ENCODE results near the gene EFHC1.
A peak's percentile ranks its signal among the peaks of the same experiment; 100 is the strongest.

The EFHC1 gene

DNA sequence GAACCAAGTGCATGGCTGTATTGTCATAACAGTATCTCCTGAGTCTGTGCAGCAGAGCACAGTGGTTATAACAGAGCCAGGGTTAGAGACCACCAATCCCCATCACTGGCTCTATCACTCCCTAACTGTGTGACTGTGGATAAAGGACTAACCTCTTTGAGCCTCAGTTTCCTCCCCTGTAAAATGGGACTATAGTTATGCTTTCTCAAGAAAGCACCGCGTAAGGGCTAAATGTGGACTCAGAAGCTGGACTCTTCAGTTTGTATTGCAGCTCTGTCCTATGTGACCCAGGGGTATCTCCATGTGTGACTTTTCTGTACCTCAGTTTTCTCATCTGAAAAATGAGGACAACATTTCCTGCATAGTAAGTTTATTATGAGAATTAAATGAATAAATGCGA lies 96.8 kb downstream of the EFHC1 start:
- TF ChIP-seq, protein P1, sequence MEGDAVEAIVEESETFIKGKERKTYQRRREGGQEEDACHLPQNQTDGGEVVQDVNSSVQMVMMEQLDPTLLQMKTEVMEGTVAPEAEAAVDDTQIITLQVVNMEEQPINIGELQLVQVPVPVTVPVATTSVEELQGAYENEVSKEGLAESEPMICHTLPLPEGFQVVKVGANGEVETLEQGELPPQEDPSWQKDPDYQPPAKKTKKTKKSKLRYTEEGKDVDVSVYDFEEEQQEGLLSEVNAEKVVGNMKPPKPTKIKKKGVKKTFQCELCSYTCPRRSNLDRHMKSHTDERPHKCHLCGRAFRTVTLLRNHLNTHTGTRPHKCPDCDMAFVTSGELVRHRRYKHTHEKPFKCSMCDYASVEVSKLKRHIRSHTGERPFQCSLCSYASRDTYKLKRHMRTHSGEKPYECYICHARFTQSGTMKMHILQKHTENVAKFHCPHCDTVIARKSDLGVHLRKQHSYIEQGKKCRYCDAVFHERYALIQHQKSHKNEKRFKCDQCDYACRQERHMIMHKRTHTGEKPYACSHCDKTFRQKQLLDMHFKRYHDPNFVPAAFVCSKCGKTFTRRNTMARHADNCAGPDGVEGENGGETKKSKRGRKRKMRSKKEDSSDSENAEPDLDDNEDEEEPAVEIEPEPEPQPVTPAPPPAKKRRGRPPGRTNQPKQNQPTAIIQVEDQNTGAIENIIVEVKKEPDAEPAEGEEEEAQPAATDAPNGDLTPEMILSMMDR (conservative IDR thresholded peaks at IDR 0.05; ENCODE audit: low read depth, low read length): no peak
- H3K4me3 ChIP-seq (ENCODE audit: low read length): no peak overlapping the region
- DNase-seq (ENCODE audit: low read depth): no peak

DNA sequence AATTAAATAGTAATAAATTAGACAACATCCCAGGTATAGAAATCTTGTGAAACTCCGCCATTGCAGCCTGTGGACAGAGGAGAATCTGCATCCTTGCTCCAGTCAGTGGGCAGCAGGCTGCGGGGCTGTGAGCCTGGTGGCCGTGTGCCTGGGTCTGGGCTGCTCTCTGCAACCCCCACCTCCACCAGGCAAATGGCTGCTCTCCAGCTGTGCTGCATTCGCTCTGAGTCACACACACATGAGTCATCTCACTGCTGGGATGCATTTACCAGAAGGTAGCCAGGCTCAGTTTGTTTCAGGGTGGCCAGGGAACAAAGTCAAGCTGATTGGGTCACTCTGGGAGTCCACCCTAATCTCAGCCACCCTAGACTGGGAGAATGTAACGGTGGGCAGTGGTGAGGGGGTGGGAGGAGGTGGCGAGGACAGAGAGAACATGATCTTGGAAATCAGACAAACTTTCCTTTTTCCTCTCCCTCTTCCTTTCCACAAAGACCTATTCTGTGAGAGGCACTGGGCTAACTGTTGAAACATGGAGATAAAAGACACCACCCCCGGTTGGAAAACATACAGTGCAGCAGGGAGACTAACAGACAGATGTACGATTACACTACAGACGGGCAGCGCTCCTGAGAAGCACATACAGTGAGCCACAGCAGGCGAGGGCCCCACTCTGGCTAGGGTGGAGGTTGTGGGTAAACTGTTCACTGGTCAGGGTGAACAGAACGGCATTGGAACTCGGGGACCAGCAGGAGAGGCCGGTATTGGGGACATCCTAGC lies 97.5 kb downstream of the EFHC1 start:
- H3K4me3 ChIP-seq (ENCODE audit: low read length): no peak overlapping the region
- DNase-seq (ENCODE audit: low read depth): peak; percentile 93
- TF ChIP-seq, protein P1 (conservative IDR thresholded peaks at IDR 0.05; ENCODE audit: low read depth, low read length): no peak

DNA sequence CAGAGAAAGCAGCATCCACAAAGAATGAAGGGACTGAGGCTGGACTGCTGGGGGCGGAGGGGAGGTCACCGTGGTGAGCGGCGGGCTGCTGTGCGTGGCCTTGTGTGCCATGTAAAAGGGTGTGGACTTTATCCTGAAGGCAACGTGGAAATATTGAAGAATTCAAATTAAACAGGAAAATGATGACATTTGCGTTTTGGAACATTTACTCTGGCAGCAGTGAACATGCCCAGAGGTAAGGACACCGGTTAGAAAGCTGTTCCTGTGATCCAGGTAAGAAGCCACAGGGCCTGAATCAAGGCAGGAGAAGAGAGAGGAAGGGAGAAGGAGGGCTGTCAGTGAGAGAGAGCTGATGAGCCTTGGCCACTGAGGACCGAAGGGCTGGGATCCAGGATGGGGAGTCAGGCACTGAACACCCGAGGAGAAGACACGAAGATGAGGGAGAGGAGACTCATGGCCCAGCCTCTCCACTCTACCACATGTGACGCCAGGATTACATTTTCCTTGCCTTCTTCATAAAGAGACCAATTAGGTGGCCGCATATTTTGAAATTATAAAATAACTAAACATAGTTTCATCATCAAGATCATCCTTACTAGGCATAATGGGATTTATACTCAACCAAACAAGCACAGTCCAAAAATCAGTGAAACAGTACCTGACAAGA lies 98.3 kb downstream of the EFHC1 start:
- H3K4me3 ChIP-seq (ENCODE audit: low read length): no peak overlapping the region
- DNase-seq (ENCODE audit: low read depth): no peak
- TF ChIP-seq, protein P1 (conservative IDR thresholded peaks at IDR 0.05; ENCODE audit: low read depth, low read length): no peak

DNA sequence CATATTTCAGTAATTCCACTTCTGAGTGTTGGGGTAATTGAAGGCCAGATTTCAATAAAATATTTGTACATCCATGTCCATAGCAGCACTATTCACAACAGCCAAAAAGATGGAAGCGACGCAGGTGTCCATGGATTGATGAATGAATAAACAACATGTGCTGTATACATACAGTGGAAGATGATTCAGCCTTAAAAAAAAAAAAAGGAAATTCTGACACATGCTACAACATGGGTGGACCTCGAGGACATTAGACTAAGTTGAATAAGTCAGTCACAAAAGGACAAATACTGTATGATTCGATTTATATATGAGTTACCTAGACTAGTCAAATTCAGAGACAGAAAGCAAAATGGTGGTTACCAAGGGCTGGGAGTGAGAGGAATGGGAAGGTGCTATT lies 99.5 kb downstream of the EFHC1 start:
- TF ChIP-seq, protein P1 (conservative IDR thresholded peaks at IDR 0.05; ENCODE audit: low read depth, low read length): no peak
- DNase-seq (ENCODE audit: low read depth): no peak
- H3K4me3 ChIP-seq (ENCODE audit: low read length): no peak overlapping the region

DNA sequence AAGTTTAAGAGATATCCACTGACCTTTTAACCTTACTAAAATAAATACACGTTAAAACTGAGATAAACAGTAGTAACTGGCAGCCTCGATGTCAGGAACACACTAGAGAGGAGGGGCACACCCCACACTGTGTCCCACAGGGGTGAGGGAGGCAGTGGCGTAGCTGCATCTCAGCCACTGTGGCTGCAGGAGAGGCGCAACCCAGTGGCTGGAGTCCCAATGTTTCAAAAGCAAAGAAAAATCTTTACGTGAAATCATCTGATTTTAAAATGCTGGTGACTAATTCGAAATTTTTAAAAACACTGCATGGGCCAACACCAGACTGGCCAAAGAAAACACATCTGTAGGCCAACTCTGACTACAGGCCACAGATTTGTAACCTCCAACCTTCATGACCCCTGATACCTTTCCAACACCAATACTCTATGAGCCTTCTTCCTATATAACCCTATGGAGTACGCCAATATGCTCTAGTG lies 102.0 kb downstream of the EFHC1 start:
- TF ChIP-seq, protein P1 (conservative IDR thresholded peaks at IDR 0.05; ENCODE audit: low read depth, low read length): no peak
- H3K4me3 ChIP-seq (ENCODE audit: low read length): no peak overlapping the region
- DNase-seq (ENCODE audit: low read depth): no peak

DNA sequence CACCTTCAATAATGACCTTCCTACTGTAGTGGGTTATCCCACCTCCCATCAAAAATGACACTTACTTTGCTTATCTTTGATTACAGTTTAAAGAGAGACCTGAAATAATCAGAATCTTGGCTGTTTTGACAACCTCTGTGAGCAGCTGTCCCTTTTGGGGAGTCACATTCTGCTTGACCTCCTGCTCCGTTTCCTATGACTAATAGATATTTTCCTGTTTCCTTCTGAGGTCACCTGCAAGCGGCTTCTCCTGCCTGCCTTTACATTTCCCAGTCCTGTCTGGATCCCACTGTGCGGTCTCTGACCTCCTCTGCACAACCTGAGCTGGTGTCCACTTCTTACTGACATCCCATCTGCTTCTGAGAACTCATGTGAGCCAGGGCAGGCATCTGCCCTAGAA lies 102.5 kb downstream of the EFHC1 start:
- no peak overlapping the region for H3K4me3 ChIP-seq (ENCODE audit: low read length)
- no peak for DNase-seq (ENCODE audit: low read depth)
- TF ChIP-seq, protein P1 (conservative IDR thresholded peaks at IDR 0.05; ENCODE audit: low read depth, low read length): no peak

All from retinal pigment epithelial cell (primary cell).